Left renal cortex interstitium (tissue), 4 donors: ENCODE measurements around the gene NMNAT3. TPM values are rescaled to one million over a fixed set of nuclear protein-coding genes. Genes with fewer than 3 reads are reported as not detected.

Source experiments
- DNase-seq, 4 donors: peaks; one replicate each; pipeline ENCODE4 v3.0.0-alpha.2; 2013; ENCODE audit warnings: low read depth in 4 of 4, low spot score in 2 of 4, missing footprints in 1 of 4
- polyA plus RNA-seq, 4 donors: library from polyadenylated mRNA; unstranded; fragments of 120-200 nt; gene quantifications; one replicate each; pipeline ENCODE4 v1.2.1, GENCODE V29; 2013; ENCODE audit not compliant: insufficient read length in 4 of 4

The NMNAT3 gene
- polyA plus RNA-seq, 4 donors = 8.2 to 10.8 (median 9.6) TPM

DNA sequence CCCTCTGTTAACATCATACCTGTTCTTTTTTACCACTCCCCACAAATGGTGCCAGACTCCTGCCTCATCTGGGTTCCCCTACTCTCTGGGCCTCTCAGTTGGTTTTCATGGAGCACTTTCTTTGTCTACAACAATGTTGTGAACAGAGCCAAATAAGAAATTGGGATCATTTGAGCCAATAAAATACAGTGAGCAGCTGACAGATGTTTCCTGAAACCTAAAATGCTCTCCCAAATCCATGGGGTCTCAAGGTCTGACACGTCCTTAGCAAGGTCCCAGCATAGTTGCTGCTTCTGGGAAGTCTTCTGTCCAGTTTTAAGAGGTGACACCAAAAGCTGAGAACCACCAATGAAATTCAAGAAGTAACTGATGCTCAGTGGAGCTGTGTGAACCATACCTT is 1.7 kb downstream of the NMNAT3 start:
- no peak for DNase-seq

DNA sequence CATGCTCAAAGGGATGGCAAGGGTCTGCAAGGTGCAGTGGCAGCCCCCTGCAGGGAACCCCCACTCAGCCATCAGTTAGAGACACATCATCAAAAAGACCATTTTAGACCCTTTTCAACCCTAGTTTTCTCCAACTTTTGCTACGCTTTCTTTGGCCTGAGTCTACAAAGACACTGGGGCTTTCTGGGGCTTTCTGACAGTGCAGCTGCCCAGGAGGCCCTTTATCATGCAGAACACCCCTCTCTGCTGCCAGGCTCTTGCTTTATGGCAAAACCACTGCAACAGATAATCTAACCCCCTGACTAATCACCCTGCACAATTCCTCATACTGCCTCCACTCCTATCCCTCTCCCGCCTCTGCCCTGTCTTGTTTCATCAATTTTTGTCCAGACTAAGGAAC is 2.4 kb downstream of the NMNAT3 start:
- no peak for DNase-seq

DNA sequence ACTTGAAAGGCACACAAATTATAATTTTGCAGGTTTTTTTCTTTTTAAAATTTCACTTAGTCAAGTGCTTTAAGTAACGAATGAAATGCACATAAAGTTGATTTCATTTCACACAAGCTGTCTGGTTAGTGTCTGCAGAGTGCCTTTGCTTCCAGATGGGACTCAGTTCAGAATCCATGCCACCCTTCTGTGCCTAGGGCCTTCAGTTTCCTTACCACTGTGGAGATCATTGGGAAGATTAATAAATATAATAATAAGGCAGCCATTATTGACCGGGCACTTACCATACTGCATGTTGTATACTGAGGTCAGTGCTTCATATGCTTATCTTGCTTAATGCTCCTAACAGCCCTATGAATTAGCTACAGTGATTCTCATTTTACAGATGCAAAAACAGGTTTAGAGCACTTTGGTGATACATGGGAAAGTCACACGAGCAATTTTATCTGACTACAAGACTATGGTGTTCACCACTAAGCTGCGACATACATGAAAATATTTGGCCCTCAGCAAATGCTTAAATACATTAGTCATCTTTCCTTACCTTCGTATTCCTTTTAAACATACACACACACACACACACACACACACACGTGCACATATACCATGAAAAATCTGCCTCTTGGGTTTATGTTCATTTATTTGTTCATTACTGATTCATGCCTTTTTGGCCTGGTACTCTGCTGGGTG is 3.1 kb downstream of the NMNAT3 start:
- DNase-seq = no peak

DNA sequence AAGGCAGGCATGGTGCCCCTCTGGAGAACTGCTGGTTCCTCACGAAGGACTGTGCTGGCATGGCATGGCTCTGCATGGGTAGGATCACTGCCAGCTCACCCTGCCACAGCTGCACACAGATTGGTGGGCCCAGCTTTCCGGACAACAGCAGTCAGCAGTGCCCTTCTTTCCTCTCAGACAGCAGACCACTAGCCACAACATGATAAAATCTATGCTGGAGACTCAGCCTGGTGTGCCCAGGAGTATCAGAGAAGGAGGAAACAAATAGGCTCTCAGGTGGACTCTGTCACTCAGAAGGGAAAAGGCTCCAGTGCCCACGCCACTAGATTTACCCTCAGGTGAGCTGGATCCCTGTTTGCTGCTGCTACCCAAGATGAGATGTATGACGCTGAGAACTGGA is 4.9 kb downstream of the NMNAT3 start:
- DNase-seq = no peak

DNA sequence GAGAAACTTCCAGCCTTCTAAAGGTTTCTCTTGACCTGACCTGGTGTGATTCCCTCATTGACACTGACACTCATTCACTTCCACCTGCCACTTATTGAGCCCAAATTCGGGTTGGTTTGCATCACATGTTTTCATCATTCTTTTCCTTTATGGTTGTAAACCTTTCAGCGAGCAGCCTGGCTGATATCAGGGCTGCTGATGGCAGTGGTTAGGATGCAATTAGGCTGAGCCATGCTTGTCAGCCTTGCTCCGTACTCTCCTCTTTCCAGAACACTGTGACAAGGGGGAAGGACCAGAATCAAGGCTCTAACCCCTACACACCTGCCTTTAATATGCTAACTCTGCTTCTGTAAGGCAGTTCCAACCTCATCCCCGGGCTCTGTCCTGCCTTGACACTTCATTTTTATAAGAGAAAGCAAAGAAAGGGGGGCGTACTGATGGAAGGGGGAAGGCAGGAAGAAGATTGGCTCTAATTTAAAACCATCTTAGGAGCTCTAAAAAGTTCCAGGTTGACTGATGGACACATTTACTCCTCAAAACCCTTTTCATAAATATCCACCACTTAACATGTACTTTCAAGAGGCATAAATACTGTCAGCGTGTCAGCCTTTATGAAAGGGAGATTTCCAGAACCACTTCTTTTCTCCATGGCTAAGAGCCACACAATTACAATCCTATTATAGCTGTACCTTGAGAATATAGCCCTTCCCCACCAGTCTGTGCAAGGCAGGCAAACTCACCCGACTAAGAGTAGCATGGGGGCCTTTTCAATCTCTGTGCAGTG is 5.7 kb downstream of the NMNAT3 start:
- DNase-seq = no peak

DNA sequence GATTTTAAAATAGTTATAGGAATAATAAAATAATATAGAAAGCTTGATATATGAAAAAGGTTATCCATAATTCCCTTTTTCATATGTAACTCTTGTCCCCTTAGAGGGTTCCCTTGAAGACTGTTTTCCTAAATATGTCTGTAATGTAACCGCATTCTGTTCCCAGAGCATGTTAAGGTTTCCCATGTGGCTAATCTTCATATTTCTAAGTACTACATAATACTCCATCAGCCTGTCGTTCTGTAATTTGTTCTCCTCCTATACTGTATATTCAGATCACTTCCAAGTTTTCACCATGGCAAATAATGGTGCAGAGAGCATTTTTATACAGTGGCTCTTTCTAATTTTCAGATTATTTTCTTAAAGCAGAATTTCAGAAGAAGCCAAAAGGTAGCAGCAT is 6.7 kb downstream of the NMNAT3 start:
- DNase-seq = no peak

DNA sequence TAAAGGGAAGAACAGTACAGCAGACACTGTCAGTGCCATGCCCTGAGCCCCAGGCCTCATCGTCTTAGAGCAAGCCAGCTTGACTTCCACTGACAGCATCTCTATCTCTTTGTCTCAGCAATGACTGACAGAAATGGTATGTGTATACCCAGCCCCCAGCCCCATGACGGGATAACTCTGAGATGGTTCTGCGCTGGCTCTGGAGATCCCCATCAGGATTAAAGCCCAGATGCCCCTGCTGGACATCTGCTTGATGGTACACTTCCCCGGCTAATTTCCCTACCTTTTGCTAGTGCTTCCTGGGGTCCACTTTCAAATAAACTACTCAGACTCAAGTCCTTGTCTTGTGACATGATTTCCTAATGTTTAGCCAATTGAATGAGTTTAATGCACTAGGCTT is 7.6 kb downstream of the NMNAT3 start:
- DNase-seq = no peak

DNA sequence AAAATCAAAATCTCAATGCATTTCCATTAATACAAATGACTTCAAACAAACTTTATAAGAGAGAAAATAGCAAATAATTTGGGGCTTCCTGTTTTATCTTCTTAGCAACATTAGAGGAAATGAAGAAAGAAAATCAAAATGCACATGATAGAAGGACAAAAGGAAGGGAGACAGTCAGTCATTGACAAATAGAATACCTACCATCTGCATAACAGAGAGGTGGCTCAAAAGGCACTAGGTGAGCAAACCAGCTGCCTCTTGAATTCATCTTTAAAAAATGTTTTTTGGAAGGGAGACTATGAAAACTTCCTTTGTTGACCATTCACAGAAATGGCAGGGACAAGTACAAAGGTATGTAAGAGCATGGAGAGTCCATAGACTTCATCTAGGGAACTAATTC is 9.4 kb downstream of the NMNAT3 start:
- DNase-seq = no peak

DNA sequence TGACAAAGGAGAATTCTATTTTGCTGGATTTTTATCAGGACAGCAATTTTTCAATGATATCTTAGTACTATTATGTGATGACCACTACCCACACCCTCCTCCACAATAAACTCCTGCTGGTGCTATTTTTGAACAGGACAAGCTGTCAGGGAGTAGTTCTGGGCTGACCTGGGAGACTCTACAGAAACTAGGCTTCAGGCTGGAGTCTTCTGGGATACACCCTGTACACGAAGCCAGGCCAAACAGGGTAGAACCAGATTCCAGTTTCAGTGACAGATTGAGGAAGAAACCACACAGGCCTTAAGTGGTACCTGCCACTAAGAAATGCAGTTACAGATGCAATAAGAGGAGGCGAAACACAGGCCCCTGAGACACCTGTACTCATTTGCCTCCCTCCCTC is 12.8 kb downstream of the NMNAT3 start:
- DNase-seq = no peak

DNA sequence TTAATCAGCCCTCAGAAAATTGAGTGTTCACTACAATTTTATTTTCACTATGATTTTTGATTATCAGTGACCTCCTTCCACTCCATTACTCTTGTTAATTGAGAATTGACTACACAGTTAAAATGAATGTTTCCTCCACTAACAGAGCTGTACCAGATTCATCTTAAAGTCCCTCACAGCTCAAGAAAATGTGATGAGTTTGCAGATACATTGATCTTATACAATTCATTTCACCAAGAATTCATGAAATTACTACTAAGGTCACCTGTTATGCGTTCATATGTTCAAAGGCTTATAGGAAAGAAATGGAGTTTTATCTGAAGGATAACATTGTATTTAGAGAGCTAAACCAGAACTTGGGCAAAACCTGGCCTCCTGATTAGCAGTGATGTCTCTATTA is 17.5 kb downstream of the NMNAT3 start:
- DNase-seq = no peak

DNA sequence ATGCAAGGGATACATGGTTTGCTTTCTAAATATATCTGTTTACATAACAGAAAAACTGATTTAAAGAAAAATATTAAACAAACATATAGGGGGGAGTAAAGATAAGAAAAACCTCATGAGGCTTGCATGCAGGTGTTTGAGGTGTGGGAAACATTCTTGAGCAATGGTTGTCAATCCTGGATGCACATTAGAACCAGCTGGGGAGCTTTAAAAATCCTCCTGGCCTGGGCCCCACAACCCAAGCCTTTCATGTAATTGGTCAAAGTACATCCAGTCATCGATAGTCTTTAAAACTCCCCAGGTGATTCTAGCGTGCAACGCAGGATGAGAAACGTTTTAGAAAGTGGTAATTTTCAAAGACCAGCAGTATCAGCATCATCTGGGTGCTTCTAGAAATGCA is 18.3 kb downstream of the NMNAT3 start:
- DNase-seq = no peak

DNA sequence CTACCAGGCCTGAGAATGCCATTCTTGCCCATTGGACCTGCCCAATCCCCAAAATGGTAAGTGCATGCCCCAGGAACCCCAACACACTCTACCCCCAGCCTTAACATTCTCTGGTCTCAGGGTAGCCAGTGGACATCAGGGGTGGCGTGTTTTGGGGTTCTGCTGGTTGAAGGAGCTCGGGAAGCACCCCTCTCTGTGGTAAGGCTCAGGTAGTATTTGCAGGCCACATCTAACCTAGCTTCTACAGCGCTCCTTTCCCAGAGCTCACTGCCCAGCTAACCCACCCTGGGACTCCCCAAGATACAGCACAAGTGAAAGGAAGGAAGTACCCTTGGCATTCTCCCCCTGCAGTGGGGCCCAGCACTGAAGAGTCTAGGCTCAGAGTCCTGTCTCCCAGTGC is 19.8 kb downstream of the NMNAT3 start:
- no peak for DNase-seq

DNA sequence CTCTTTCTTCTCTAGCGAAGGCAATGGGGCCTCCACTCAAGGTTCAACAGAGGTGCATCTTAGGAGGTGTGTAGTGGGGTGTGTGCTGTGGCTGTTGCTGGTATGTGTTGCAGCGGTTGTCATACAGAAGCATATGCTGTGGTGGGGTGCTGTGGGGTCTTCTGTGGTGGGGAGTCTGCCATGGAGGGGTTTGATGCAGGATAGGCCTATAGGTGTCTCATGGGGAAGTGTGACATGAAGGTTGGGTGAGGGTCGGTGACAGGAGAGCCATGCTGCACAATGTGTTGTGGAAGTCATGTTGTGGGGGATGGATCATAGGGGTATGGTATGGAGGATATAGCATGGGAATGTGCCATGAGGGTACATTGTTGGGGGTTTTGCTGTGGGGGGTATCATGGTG is 20.3 kb downstream of the NMNAT3 start:
- DNase-seq = no peak

DNA sequence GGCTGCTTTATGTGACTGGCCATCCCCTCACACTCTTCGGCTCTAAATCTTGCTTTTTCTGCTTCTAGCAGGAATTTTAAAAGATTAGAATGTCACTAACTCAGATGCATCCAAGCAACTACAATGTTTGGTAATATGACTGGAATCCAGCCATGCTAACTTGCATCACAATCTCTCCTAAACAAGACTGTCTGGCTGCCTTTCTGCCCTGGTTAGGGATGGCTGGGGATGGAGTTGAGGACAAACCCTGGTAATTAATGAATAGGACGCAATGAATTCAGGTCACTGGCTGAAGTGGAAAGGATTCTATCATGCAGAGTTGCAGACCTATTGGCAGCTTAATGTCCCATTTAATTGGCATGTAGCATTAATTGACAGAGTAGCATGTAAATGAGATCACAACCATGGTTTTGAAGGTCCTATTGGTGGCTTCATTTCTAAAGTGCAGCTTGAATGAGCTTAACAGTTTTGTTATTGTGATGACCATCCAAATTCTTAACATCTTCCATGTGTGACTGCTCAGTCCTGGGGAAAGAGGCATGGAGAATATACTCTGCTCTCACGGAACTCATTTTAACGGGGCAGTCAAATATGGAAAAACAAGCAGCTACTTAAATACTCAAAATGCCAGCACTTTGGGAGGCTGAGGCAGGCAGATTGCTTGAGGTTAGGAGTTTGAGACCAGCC is 21.7 kb downstream of the NMNAT3 start:
- DNase-seq = no peak

DNA sequence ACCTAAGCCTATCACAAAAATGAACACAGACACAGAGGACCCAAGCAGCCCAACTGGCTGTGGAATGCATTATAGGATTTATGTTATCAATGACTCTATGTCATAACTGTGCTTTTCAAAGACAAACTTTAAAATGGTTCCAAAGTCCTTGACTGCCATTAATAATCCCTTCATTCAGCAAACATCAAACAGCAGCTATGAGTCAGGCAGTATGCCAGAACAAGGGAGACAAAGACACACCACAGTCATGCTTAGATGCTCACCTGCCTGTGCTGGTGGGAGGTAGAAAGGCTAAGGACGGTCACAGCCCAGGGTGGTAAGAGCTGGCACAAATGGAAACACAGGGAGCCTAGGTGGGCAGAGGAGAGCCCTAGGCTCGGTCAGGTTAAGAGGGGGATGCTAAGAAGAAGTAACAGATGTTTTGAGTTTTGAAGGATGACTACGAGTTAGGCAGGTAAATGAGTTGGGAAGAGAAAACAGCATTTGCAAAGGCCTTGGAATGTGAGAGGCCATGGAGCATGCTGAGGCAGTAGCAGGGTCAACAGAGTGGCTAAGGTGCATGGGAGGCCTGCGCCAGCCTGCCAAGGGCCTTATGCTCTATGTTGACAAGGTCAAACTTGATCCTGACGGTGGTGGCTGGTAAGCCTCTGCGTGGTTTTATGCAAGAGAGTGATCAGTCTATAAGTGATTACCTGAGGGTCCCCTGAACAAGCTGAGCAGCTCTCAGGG is 23.0 kb downstream of the NMNAT3 start:
- no peak for DNase-seq

DNA sequence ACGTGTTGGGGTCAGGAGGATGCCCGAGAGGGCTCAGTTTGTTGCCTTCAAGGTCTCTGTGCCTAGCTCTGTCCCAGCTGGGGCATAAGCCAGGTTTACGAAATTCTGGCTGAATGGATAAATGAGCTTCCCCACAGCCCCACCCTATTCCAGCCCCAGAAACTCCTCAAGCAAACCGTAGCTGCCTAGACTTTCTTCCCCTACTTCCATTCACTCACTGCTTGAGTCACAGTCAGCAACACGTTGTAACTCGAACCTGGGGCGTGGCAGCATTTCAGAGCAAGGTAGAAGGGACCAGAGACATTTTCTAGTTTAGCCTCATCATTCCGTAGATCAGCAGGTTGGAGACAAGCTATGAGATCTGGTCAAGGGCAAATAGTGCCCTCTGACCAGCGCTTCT is 24.2 kb downstream of the NMNAT3 start:
- no peak for DNase-seq

DNA sequence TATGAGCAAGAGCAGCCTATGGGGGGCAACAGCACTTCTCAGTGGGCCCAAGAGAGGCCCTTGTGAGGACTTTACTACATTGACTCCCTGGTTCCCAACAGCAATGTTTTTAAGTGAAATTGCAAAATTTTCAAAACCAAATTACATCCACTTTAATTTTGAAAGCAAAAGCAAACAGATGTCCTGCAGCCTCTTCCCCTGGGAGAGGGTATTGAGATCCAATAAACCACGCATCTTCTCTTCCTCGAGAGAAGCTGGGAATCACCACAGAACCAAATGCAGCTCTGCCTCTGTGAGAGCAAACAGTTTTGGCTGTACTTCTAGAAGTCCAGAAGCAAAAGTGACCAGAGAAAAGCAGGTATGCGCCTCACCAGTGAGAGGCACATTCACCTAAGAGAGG is 25.2 kb downstream of the NMNAT3 start:
- DNase-seq = no peak

DNA sequence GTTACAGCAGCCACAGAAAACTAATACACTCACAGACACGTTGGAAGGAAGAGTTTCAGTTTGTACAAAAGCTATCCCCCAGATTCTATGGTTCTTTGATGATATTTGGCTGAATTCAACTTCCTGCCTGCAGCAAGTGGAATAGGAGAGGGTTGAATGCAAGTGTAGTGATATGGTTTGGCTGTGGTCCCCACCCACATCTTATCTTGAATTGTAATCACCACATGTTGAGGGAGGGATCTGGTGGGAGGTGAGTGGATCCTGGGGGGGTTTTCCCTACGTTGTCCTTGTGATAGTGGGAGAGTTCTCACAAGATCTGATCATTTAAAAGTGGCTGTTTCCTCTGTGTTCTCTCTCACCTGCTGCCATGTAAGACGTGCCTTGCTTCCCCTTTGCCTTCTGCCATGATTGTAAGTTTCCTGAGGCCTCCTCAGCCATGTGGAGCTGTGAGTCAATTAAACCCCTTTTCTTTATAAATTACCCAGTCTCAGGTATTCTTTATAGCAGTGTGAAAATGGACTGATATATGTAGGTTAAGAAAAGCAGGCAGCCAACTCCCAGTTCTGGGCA is 29.8 kb downstream of the NMNAT3 start:
- DNase-seq = no peak

DNA sequence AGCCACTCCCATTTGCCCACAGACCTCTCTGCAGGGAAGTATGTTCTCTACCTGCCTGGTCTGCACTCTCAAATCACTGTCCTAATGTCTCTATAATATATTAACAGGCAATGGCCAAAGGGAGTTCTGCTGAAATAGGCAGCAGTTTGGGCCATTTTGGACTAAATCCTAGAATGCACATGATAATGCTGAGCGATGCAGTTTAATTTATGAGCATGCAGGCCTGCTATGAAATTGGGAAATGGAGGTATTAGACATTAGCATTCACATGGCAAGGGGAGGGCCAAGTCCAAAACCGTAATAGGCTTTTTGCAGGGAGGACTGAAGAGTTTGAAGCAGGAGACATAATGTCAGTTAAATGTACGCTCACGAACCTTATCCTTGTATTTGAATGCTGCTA is 31.3 kb downstream of the NMNAT3 start:
- no peak for DNase-seq

DNA sequence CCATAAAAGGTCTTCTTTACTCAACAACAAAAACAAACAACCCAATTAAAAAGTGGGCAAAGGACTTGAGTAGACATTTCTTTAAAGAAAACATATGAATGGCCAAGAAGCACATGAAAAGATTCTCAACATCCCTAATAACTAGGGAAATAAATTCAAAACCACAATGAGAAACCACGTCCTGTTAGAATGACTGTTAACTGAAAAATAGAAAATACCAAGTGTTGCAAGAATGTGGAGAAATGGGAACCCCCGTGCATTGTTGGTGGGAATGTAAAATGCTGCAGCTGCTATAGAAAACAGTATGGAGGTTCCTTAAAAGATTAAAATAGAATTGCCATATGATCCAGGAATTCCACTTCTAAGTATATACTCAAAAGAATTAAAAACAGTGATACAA is 34.8 kb downstream of the NMNAT3 start:
- DNase-seq = no peak

DNA sequence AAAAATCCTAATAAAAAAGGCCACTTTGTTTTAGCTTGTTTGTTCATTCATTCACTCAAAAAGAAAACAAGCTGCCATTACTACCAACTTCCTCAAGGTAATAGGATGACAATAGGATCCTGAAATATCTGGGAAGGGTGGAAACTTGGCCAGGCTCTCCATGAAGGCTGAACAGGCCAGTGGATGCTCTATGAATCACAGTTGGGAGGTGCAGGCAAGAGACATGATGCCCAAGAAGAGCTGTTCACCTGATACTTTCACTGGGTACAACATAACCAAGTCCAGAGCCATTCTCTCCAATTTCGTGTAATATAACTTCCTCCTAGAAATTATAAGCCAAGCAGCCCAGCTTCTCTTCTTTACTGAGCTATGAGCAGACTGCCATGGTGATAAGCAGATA is 37.3 kb downstream of the NMNAT3 start:
- DNase-seq = no peak
